ENCODE data around the gene CCDC183. TPM values are rescaled to one million over a fixed set of nuclear protein-coding genes. Genes with fewer than 3 reads are reported as not detected.

The CCDC183 gene
- total RNA-seq, 2 experiments from 2014 or later, result 0.88 to 1.3 TPM

- CTCF ChIA-PET (ENCODE audit: unreplicated experiment), result no interaction called here
- BruUV-seq (replicated peaks), result no TSS peak
- H2AFZ ChIP-seq (ENCODE audit: low read length), result no peak overlapping the region
- TF ChIP-seq EZH2phosphoT487 (IDR thresholded peaks at IDR 0.05; ENCODE audit: borderline replicate concordance, low read depth, low read length) (no peak), CTCF (conservative IDR thresholded peaks at IDR 0.05; ENCODE audit: low read length) (no peak)
- H3K4me2 ChIP-seq (ENCODE audit: low read length), result no peak overlapping the region
- H3K27ac ChIP-seq (ENCODE audit: low read depth, low read length, poor library complexity, severe bottlenecking), result no peak overlapping the region
- H3K79me2 ChIP-seq (ENCODE audit: insufficient read depth, low read depth, low read length), result no peaks in the 10 kb centered on the region
- peaks cover 6% of the 10 kb centered on the region for H3K4me1 ChIP-seq (ENCODE audit: insufficient read depth, low read length, poor library complexity, severe bottlenecking)
- H3K4me3 ChIP-seq (ENCODE audit: low read depth, low read length, poor library complexity, severe bottlenecking), result no peak overlapping the region
- H3K36me3 ChIP-seq (ENCODE audit: insufficient read depth, low read length), result no peaks in the 10 kb centered on the region
- no peaks in the 10 kb centered on the region for H3K9me2 ChIP-seq (ENCODE audit: insufficient read depth, low read length)
- intact Hi-C loops (cut with micrococcal nuclease; ENCODE audit: unreplicated experiment), result no loop called here
- POLR2A ChIA-PET, result no interaction called here
- H4K20me1 ChIP-seq (ENCODE audit: insufficient read depth, low read length), result no peaks in the 10 kb centered on the region
- no peak for DNase-seq (ENCODE audit: low spot score)
- H3K9me3 ChIP-seq (ENCODE audit: low read length), result no peaks in the 10 kb centered on the region
Observed at GRCh38 chr9:136854113-136854841, 58.1 kb downstream of the CCDC183 start.

- H4K20me1 ChIP-seq (ENCODE audit: insufficient read depth, low read length), result no peaks in the 10 kb centered on the region
- no peak for DNase-seq (ENCODE audit: low spot score)
- H3K27ac ChIP-seq (ENCODE audit: low read depth, low read length, poor library complexity, severe bottlenecking), result no peak overlapping the region
- POLR2A ChIA-PET, result no interaction called here
- TF ChIP-seq EZH2phosphoT487 (IDR thresholded peaks at IDR 0.05; ENCODE audit: borderline replicate concordance, low read depth, low read length) (no peak), CTCF (conservative IDR thresholded peaks at IDR 0.05; ENCODE audit: low read length) (no peak)
- H3K9me2 ChIP-seq (ENCODE audit: insufficient read depth, low read length), result no peaks in the 10 kb centered on the region
- H3K36me3 ChIP-seq (ENCODE audit: insufficient read depth, low read length), result no peaks in the 10 kb centered on the region
- H3K9me3 ChIP-seq (ENCODE audit: low read length), result no peaks in the 10 kb centered on the region
- H3K4me2 ChIP-seq (ENCODE audit: low read length), result no peak overlapping the region
- H2AFZ ChIP-seq (ENCODE audit: low read length), result no peak overlapping the region
- no TSS peak for BruUV-seq (replicated peaks)
- H3K4me1 ChIP-seq (ENCODE audit: insufficient read depth, low read length, poor library complexity, severe bottlenecking), result peaks cover 2% of the 10 kb centered on the region
- H3K4me3 ChIP-seq (ENCODE audit: low read depth, low read length, poor library complexity, severe bottlenecking), result no peak overlapping the region
- intact Hi-C loops (cut with micrococcal nuclease; ENCODE audit: unreplicated experiment), result no loop called here
- no peaks in the 10 kb centered on the region for H3K79me2 ChIP-seq (ENCODE audit: insufficient read depth, low read depth, low read length)
- CTCF ChIA-PET (ENCODE audit: unreplicated experiment), result no interaction called here
Observed at GRCh38 chr9:136854842-136855460, 58.8 kb downstream of the CCDC183 start.

GRCh38 chr9:136855461-136856078 is 59.4 kb downstream of the CCDC183 start:
- intact Hi-C loops (cut with micrococcal nuclease; ENCODE audit: unreplicated experiment), result no loop called here
- Histone ChIP-seq H3K36me3 (ENCODE audit: insufficient read depth, low read length) (no peaks in the 10 kb centered on the region), H3K4me2 (ENCODE audit: low read length) (no peak overlapping the region), H3K79me2 (ENCODE audit: insufficient read depth, low read depth, low read length) (no peaks in the 10 kb centered on the region), H3K27ac (ENCODE audit: low read depth, low read length, poor library complexity, severe bottlenecking) (no peak overlapping the region), H3K4me3 (ENCODE audit: low read depth, low read length, poor library complexity, severe bottlenecking) (no peak overlapping the region), H2AFZ (ENCODE audit: low read length) (no peak overlapping the region), H3K9me2 (ENCODE audit: insufficient read depth, low read length) (no peaks in the 10 kb centered on the region), H3K9me3 (ENCODE audit: low read length) (no peaks in the 10 kb centered on the region), H4K20me1 (ENCODE audit: insufficient read depth, low read length) (no peaks in the 10 kb centered on the region), H3K4me1 (ENCODE audit: insufficient read depth, low read length, poor library complexity, severe bottlenecking) (no peaks in the 10 kb centered on the region)
- DNase-seq (ENCODE audit: low spot score), result no peak
- ChIA-PET POLR2A (no interaction called here), CTCF (ENCODE audit: unreplicated experiment) (no interaction called here)
- no TSS peak for BruUV-seq (replicated peaks)
- no peak for TF ChIP-seq EZH2phosphoT487 (IDR thresholded peaks at IDR 0.05; ENCODE audit: borderline replicate concordance, low read depth, low read length)
- no peak for TF ChIP-seq CTCF (conservative IDR thresholded peaks at IDR 0.05; ENCODE audit: low read length)

Measured in OCI-LY7 (cell line).